HG03064 (cell line): ENCODE data around the gene CD300A.
"Not testable (repeated sequence)": the region's sequence is repeated elsewhere in the genome, so short reads cannot be mapped to it uniquely, and the experiment has no call there.

Source experiments
- ATAC-seq: cut with Tn5 transposase; IDR thresholded peaks from one replicate; pipeline ENCODE4 v1.9.1; 2021; ENCODE audit warnings: low read depth; ENCODE audit not compliant: unreplicated experiment

Gene CD300A

GRCh38 chr17:74475189-74475588, 8.8 kb downstream of the CD300A start:
- no peak for ATAC-seq

DNA sequence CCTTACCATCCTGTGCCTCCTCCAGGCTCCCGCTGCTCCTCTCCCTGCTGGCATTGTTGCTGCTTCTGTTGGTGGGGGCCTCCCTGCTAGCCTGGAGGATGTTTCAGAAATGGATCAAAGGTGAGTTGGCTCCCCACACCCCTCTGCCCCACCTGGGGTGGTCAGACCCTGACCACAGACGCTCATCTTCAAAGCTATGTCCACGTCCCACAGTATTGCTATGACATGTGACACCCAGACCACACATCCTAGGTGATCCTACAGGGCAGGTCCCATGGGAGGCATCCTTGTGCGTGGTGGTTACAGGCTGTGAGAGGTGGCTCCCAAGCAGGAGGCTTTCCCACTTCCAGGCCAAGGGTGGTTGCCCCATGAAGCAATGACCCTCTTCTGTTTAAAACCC, 11.0 kb downstream of the CD300A start:
- no peak for ATAC-seq

DNA sequence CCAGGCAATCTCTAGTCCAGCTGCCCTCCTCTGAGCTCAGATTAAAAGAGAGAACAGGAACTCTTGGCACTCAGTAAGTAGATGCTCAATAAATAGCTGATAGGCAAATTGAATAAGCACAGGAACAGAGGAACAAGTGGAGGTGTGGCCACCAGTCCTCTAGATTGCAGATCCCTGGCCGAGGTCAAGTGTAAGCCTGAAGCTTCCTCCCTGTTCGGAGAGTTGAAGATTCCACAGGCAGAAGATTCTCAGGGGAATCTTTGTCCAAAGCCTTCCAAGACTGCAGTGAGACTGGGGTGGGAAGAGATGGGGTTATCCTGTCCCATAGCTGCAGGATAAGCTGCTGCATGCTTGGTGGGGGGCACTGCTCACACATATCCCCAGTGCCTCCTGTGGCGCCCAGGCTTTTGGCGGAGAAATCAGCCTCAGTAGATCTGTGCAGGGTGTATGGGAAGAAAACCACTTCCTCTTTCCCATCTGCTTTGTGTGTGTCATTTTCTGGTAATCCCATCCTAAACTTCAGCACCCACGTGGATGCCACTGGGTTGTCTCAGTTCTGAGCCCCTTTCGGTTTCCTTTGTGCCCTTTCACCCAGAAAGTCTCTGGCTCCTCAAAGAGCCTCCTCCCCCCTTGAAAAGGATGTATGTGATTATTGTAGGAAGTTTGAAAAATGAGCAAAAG, 12.1 kb downstream of the CD300A start:
- no peak for ATAC-seq

GRCh38 chr17:74480290-74480689, 13.9 kb downstream of the CD300A start:
- no peak for ATAC-seq

DNA sequence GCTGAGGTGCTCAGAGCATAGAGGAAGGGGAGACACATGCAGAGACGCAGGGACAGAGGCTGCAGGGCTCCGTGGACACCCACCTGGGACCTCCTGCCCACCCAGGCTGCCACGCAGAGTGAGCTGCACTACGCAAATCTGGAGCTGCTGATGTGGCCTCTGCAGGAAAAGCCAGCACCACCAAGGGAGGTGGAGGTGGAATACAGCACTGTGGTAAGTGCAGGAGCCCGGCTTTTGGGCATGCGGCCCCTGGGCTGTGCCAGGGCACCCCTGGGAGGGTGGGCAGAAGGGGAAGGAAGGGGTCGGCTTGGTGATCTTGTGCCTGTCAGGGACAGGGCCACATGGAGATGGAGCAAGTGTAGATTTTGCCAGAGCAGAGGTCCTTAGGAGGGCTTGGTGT, 15.2 kb downstream of the CD300A start:
- ATAC-seq: no peak

- ATAC-seq: no peak
These were observed 17.6 kb downstream of the CD300A start for GRCh38 chr17:74484066-74484465.

DNA sequence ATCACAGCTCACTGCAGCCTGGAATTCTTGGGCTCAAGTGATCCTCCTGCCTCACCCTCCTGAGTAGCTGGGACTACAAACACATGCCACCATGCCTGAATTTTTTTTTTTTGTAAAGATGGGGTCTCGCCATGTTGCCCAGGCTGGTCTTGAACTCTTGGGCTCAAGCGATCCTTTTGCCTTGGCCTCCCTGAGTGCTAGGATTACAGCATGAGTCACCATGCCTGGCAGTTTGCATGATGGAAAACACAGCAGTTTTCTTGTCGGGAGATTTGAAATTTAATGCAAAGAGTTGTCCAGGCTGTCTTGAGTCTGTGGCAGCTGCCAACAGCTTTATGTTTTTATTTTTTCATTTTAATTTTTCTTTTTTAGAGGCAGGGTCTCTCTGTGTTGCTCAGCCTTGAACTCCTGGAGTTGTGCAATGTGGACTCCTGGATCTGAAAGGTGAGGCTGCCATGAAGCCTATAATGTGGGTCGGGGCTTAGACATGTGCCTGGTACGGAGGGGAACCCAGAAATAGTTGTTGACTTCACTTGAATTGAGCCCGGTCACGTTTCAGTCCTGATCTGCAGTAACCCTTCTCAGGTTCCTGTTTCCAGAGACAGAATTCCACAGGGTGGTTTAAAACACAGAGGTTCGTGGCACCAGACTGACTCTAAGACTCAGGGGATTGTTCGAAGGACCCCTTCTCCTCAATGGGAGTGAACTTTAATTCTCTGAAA, 18.7 kb downstream of the CD300A start:
- ATAC-seq: no peak

DNA sequence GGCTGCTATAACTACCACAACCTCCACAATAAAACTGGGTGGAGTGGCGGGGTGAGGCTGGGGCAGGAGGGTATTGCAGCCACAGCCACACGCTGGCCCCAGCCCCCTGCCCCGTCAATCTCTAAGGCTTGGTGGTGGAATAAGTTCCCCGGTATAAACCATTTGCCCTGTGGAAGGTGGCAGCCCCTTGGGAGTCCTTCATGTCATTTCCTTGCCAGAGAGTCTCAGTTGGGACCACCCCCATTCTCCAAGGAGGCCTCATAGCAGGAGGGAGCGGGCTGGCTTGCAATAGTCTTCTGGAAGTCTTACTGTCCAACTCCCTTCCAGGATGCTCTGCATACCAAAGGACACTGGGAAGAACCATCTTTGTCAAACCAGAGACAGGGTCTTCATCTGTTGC, 19.4 kb downstream of the CD300A start:
- ATAC-seq: no peak

DNA sequence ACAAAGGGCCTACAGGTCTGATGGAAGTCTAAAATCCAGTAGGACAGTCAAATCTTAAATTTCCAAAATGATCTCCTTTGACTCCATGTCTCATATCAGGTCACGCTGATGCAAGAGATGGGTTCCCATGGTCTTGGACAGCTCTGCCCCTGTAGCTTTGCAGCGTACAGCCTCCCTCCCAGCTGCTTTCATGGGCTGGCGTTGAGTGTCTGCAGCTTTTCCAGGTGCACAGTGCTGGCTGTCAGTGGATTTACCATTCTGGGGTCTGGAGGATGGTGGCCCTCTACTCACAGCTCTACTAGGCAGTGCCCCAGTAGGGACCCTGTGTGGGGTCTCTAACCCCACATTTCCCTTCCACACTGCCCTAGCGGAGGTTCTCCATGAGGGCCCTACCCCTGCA, 21.8 kb downstream of the CD300A start:
- ATAC-seq: not testable (repeated sequence)

DNA sequence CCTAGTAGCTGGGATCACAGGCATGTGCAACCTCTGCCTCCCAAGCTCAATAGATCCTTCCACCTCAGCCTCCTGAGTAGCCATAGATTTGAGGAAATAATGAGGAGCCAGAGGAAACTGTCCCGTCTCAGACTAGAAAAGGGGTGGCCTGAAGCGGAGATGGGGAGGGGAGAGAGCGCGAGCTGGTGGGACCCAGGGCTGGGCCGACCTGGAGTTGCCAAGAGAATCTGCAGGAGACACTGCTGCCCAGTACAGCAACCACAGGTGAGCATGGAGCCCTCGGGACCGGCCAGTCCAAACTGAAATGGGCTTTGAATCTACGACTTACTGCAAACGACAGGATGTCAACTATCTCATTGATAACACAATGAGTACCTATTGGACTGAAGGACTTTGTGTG, 24.3 kb downstream of the CD300A start:
- no peak for ATAC-seq

GRCh38 chr17:74491626-74492025, 25.2 kb downstream of the CD300A start:
- no peak for ATAC-seq

GRCh38 chr17:74493331-74493833, 26.9 kb downstream of the CD300A start:
- no peak for ATAC-seq

- no peak for ATAC-seq
These were observed 31.0 kb downstream of the CD300A start for GRCh38 chr17:74497471-74497870.

DNA sequence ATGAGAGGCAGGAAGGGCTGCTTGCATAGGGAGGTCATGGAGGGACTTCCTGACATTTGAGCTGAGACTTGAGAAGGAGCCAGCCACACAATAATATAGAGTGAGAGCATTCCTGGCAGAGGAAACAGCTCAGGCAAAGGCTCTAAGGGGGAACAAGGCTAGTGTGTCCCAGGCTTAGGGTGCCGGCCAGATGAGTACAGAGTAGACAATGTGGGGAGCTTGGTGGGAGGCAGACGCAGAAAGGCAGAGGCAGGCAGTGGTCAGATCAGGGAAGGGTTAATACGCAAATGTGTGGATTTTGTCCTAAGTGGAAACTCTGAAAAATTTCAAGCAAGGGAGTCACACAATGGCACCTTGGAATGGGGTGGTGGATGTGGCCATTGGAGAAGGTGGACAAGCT, 33.6 kb downstream of the CD300A start:
- no peak for ATAC-seq

DNA sequence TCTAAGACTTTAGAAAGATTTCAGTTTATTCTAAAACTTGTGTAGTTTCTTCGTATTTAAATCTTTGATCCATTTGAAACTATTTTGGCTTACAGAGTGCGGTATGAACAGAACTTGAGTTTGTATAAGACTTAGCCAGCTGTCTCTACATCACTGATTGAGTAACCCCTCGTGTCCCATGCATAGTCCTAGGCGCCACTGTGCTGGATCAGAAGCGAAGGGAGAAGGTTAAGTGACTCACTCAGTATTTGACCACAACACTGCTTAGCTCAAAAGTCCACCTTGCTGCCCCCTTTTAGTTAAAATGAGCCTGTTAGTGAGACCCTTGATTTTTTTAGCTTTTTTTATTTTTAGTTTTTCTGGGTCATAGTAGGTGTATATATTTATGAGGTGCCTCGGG, 36.4 kb downstream of the CD300A start:
- ATAC-seq: no peak

DNA sequence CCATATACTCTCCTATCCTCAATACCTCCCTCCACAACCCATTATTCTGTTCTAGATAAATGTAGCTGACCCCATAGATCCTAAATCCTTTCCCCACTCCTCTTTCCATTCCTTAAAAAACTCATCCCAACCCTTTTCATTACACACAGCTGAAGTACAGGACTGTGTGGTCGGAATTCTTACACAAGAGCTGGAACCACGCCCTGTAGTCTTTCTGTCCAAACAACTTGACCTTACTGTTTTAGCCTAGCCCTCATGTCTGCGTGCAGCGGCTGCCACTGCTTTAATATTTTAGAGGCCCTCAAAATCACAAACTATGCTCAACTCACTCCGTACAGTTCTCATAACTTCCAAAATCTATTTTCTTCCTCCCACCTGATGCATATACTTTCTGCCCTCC, 37.5 kb downstream of the CD300A start:
- ATAC-seq: not testable (repeated sequence)

GRCh38 chr17:74508156-74508555, 41.7 kb downstream of the CD300A start:
- ATAC-seq: no peak

GRCh38 chr17:74512036-74512435, 45.6 kb downstream of the CD300A start:
- no peak for ATAC-seq

GRCh38 chr17:74512624-74513091, 46.2 kb downstream of the CD300A start:
- ATAC-seq: peak; percentile 56

GRCh38 chr17:74513987-74514631, 47.7 kb downstream of the CD300A start:
- no peak for ATAC-seq

DNA sequence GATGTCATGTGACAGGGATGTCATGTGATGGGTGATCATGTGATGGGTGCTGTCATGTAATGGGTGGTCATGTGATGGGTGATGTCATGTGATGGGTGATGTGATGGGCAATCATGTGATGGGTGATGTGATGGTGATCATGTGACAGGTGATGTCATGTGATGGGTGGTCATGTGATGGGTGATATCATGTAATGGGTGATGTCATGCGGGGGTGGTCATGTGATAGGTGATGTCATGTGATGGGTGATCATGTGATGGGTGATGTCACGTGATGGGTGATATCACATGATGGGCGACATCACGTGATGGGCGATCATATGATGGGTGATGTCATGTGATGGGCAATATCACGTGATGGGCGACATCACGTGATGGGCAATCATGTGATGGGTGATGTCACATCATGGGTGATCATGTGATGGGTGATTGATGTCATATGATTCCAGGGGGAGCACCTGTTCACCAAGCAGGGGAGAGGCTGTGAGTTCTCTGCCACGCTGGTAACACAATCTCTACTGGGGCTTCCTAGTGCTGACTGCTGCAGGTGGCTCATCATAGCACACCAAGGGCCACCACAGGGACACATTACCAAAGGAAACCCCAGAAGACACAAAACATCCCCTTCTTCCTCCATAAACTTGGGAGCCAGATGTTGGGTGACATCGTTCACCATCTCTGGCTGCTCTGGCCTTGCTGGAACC, 48.3 kb downstream of the CD300A start:
- no peak for ATAC-seq
